Measurements from ENCODE around the gene OASL. TPM values are rescaled to one million over a fixed set of nuclear protein-coding genes. Genes with fewer than 3 reads are reported as not detected.

The OASL gene
- polyA plus RNA-seq, 3 donors = 9.9 to 14.9 (median 13.4) TPM

GRCh38 chr12:120994589-120995337 lies 44.3 kb downstream of the OASL start:
- Histone ChIP-seq H3K36me3 (replicated peaks in 1 of 2; ENCODE audit: control insufficient read depth in 1 of 2, insufficient read depth in 2 of 2, low read length in 2 of 2) (no peaks in the 10 kb centered on the region), H2AFZ (ENCODE audit: insufficient read depth, low read depth, low read length, poor library complexity, severe bottlenecking) (no peak overlapping the region), H3K9ac (ENCODE audit: insufficient read depth, low read length, poor library complexity, severe bottlenecking) (no peak overlapping the region), H4K20me1 (ENCODE audit: insufficient read depth, low read length) (no peaks in the 10 kb centered on the region), H3K27ac (ENCODE audit: low read depth in 1 of 2, low read length in 2 of 2) (no peak overlapping the region), H3K4me2 (replicated peaks; ENCODE audit: extremely low read depth, low read length, poor library complexity, severe bottlenecking) (no peak overlapping the region), H3K9me3 (replicated peaks in 1 of 2; ENCODE audit: control insufficient read depth in 1 of 2, insufficient read depth in 1 of 2, low read length in 2 of 2) (no peaks in the 10 kb centered on the region), H3K4me3 (replicated peaks in 1 of 3; ENCODE audit: low read depth in 2 of 3, low read length in 3 of 3) (no peak overlapping the region), H3K4me1 (ENCODE audit: control insufficient read depth in 1 of 2, insufficient read depth in 2 of 2, low read length in 2 of 2) (no peaks in the 10 kb centered on the region), H3K79me2 (ENCODE audit: insufficient read depth, low read length) (no peaks in the 10 kb centered on the region), H3K27me3 (ENCODE audit: control insufficient read depth in 2 of 2, insufficient read depth in 2 of 2, low read length in 2 of 2) (no peaks in the 10 kb centered on the region)
- DNase-seq = no peak
- no peaks in the 10 kb centered on the region for H3K36me3 Mint-ChIP-seq
- peaks cover 0 to 6% (median 0%) of the 10 kb centered on the region in 7 donors for H3K9me3 Mint-ChIP-seq
- intact Hi-C loops (cut with micrococcal nuclease) = no loop called here
- peak overlapping the region in 1 of 7 donors; percentile 2 for H3K27ac Mint-ChIP-seq
- no peak overlapping the region for H3K4me3 Mint-ChIP-seq
- peaks cover 1% of the 10 kb centered on the region for H3K4me1 Mint-ChIP-seq
- H3K27me3 Mint-ChIP-seq (ENCODE audit: low read depth in 3 of 3) = peaks cover 2 to 9% (median 5%) of the 10 kb centered on the region in 3 donors
- peak; percentile 16 for TF ChIP-seq CTCF (IDR thresholded peaks at IDR 0.05)
- WGBS (ENCODE audit: insufficient coverage) = 97% methylated on average over 2 of the region's 2 CpGs

- H3K4me3 ChIP-seq (replicated peaks in 1 of 3; ENCODE audit: low read depth in 2 of 3, low read length in 3 of 3) = no peak overlapping the region
- no peaks in the 10 kb centered on the region for H3K9me3 ChIP-seq (replicated peaks in 1 of 2; ENCODE audit: control insufficient read depth in 1 of 2, insufficient read depth in 1 of 2, low read length in 2 of 2)
- H3K4me1 ChIP-seq (ENCODE audit: control insufficient read depth in 1 of 2, insufficient read depth in 2 of 2, low read length in 2 of 2) = no peaks in the 10 kb centered on the region
- no peak overlapping the region for H2AFZ ChIP-seq (ENCODE audit: insufficient read depth, low read depth, low read length, poor library complexity, severe bottlenecking)
- H3K79me2 ChIP-seq (ENCODE audit: insufficient read depth, low read length) = no peaks in the 10 kb centered on the region
- no peaks in the 10 kb centered on the region for H3K36me3 Mint-ChIP-seq
- DNase-seq = no peak
- WGBS (ENCODE audit: insufficient coverage) = 96% methylated on average over 8 of the region's 15 CpGs
- H3K27me3 Mint-ChIP-seq (ENCODE audit: low read depth in 3 of 3) = peaks cover 3 to 6% (median 5%) of the 10 kb centered on the region in 3 donors
- TF ChIP-seq CTCF (IDR thresholded peaks at IDR 0.05) = no peak
- peaks cover 0 to 6% (median 0%) of the 10 kb centered on the region in 7 donors for H3K9me3 Mint-ChIP-seq
- H3K27ac Mint-ChIP-seq = no peak overlapping the region
- H4K20me1 ChIP-seq (ENCODE audit: insufficient read depth, low read length) = no peaks in the 10 kb centered on the region
- no peak overlapping the region for H3K4me3 Mint-ChIP-seq
- H3K36me3 ChIP-seq (replicated peaks in 1 of 2; ENCODE audit: control insufficient read depth in 1 of 2, insufficient read depth in 2 of 2, low read length in 2 of 2) = no peaks in the 10 kb centered on the region
- H3K27ac ChIP-seq (ENCODE audit: low read depth in 1 of 2, low read length in 2 of 2) = no peak overlapping the region
- intact Hi-C loops (cut with micrococcal nuclease) = no loop called here
- no peak overlapping the region for H3K9ac ChIP-seq (ENCODE audit: insufficient read depth, low read length, poor library complexity, severe bottlenecking)
- H3K4me2 ChIP-seq (replicated peaks; ENCODE audit: extremely low read depth, low read length, poor library complexity, severe bottlenecking) = no peak overlapping the region
- no peaks in the 10 kb centered on the region for H3K27me3 ChIP-seq (ENCODE audit: control insufficient read depth in 2 of 2, insufficient read depth in 2 of 2, low read length in 2 of 2)
- H3K4me1 Mint-ChIP-seq = no peaks in the 10 kb centered on the region
These were observed 45.0 kb downstream of the OASL start for GRCh38 chr12:120994059-120994458.

Data from CD14-positive monocyte (primary cell).